ENCODE measurements around the gene COL18A1. TPM values are rescaled to one million over a fixed set of nuclear protein-coding genes. Genes with fewer than 3 reads are reported as not detected.

Gene COL18A1
- polyA plus RNA-seq, 3 donors = 0.80 to 4.1 (median 1.1) TPM

DNA sequence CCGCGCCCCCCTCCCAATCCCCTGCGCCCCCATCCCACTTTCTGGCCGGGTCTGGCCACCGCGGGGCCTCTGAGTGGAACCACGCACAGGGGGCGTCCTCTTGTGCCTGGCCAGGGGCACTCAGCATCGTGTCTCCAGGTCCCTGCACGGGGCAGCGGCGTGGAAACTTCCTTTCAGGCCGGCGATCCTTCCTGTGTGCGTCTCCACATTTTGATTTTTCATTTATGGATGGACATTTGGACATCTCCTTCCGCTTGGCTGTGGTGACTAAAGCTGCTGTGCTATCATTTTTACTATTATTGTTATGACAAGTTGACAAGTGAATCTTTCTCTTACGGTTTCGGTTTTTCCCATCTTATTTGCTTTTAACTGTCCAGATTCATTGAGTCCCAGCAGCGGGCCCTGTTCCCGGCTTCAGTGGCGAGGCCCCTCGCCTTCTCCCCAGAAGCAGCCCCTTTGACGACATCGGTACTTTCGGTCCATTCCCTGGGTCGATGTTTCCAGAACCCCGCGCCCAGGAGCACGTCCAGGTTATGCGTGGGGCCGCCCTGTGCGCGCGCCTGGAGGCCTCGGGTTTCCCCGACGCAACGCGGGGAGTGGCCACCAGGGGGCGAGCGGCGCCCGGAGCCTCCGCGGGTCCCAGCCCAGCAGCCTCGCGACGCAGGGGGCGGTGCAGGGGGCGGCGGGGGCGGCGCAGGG, 149.7 kb downstream of the COL18A1 start:
- Histone ChIP-seq H3K4me2 (replicated peaks; ENCODE audit: extremely low read depth, low read length, poor library complexity, severe bottlenecking) (peak overlapping the region; percentile 90), H3K9me3 (replicated peaks in 1 of 2; ENCODE audit: control insufficient read depth in 1 of 2, insufficient read depth in 1 of 2, low read length in 2 of 2) (no peaks in the 10 kb centered on the region), H3K9ac (ENCODE audit: insufficient read depth, low read length, poor library complexity, severe bottlenecking) (peak overlapping the region; percentile 86), H3K36me3 (replicated peaks in 1 of 2; ENCODE audit: control insufficient read depth in 1 of 2, insufficient read depth in 2 of 2, low read length in 2 of 2) (no peaks in the 10 kb centered on the region), H2AFZ (ENCODE audit: insufficient read depth, low read depth, low read length, poor library complexity, severe bottlenecking) (peak overlapping the region; percentile 57), H4K20me1 (ENCODE audit: insufficient read depth, low read length) (no peaks in the 10 kb centered on the region), H3K79me2 (ENCODE audit: insufficient read depth, low read length) (peaks cover 12% of the 10 kb centered on the region), H3K27me3 (ENCODE audit: control insufficient read depth in 2 of 2, insufficient read depth in 2 of 2, low read length in 2 of 2) (no peaks in the 10 kb centered on the region), H3K4me1 (ENCODE audit: control insufficient read depth in 1 of 2, insufficient read depth in 2 of 2, low read length in 2 of 2) (peaks cover 40 to 43% of the 10 kb centered on the region in 2 donors), H3K4me3 (replicated peaks in 1 of 3; ENCODE audit: low read depth in 2 of 3, low read length in 3 of 3) (peak overlapping the region; percentile 67 to 95 (median 90)), H3K27ac (ENCODE audit: low read depth in 1 of 2, low read length in 2 of 2) (peak overlapping the region; percentile 71 to 97)
- intact Hi-C loops (cut with micrococcal nuclease) = loop anchor here (5.0 to 10.0 kb wide), 4 partner anchors 38 to 1202 kb away; partner anchors contain the start of genes PCBP3 (in 1 of the 2) and TRPM2 (in 1 of the 2)
- DNase-seq = peak; percentile 64 to 74 (median 65)
- H3K27ac Mint-ChIP-seq = peak overlapping the region; percentile 96 to 99 (median 98)
- H3K9me3 Mint-ChIP-seq = peaks cover 0 to 2% (median 0%) of the 10 kb centered on the region in 7 donors
- H3K4me3 Mint-ChIP-seq = peak overlapping the region; percentile 95 to 96
- peaks cover 36% of the 10 kb centered on the region for H3K4me1 Mint-ChIP-seq
- WGBS (ENCODE audit: insufficient coverage) = under 1% methylated on average over 31 of the region's 53 CpGs
- H3K27me3 Mint-ChIP-seq (ENCODE audit: low read depth in 3 of 3) = peaks cover 0 to 12% (median 6%) of the 10 kb centered on the region in 3 donors
- TF ChIP-seq, protein P1, sequence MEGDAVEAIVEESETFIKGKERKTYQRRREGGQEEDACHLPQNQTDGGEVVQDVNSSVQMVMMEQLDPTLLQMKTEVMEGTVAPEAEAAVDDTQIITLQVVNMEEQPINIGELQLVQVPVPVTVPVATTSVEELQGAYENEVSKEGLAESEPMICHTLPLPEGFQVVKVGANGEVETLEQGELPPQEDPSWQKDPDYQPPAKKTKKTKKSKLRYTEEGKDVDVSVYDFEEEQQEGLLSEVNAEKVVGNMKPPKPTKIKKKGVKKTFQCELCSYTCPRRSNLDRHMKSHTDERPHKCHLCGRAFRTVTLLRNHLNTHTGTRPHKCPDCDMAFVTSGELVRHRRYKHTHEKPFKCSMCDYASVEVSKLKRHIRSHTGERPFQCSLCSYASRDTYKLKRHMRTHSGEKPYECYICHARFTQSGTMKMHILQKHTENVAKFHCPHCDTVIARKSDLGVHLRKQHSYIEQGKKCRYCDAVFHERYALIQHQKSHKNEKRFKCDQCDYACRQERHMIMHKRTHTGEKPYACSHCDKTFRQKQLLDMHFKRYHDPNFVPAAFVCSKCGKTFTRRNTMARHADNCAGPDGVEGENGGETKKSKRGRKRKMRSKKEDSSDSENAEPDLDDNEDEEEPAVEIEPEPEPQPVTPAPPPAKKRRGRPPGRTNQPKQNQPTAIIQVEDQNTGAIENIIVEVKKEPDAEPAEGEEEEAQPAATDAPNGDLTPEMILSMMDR (IDR thresholded peaks at IDR 0.05) = peak; percentile 78
- no peaks in the 10 kb centered on the region for H3K36me3 Mint-ChIP-seq

DNA sequence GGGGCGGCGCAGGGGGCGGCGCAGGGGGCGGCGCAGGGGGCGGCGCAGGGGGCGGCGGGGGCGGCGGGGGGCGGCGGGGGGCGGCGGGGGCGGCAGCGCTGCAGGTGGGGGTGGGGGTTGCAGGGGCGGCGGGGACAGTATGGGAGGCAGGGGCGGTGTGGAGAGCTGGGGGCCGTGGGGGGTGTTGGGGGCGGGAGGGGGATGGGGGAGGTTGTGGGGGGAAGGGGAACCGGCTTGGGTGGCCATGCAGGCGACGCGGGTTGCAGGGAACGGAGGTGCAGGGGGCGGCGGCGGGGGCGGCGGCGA, 150.2 kb downstream of the COL18A1 start:
- Histone ChIP-seq H3K4me1 (ENCODE audit: control insufficient read depth in 1 of 2, insufficient read depth in 2 of 2, low read length in 2 of 2) (peaks cover 34 to 37% of the 10 kb centered on the region in 2 donors), H3K27ac (ENCODE audit: low read depth in 1 of 2, low read length in 2 of 2) (no peak overlapping the region), H2AFZ (ENCODE audit: insufficient read depth, low read depth, low read length, poor library complexity, severe bottlenecking) (peak overlapping the region; percentile 74), H3K79me2 (ENCODE audit: insufficient read depth, low read length) (peaks cover 12% of the 10 kb centered on the region), H4K20me1 (ENCODE audit: insufficient read depth, low read length) (no peaks in the 10 kb centered on the region), H3K4me2 (replicated peaks; ENCODE audit: extremely low read depth, low read length, poor library complexity, severe bottlenecking) (peak overlapping the region; percentile 71), H3K9ac (ENCODE audit: insufficient read depth, low read length, poor library complexity, severe bottlenecking) (no peak overlapping the region), H3K4me3 (replicated peaks in 1 of 3; ENCODE audit: low read depth in 2 of 3, low read length in 3 of 3) (peak overlapping the region in 1 of 3 experiments; percentile 52), H3K36me3 (replicated peaks in 1 of 2; ENCODE audit: control insufficient read depth in 1 of 2, insufficient read depth in 2 of 2, low read length in 2 of 2) (no peaks in the 10 kb centered on the region), H3K27me3 (ENCODE audit: control insufficient read depth in 2 of 2, insufficient read depth in 2 of 2, low read length in 2 of 2) (no peaks in the 10 kb centered on the region), H3K9me3 (replicated peaks in 1 of 2; ENCODE audit: control insufficient read depth in 1 of 2, insufficient read depth in 1 of 2, low read length in 2 of 2) (no peaks in the 10 kb centered on the region)
- intact Hi-C loops (cut with micrococcal nuclease) = loop anchor here (5.0 to 10.0 kb wide), 3 partner anchors 37 to 262 kb away; partner anchors contain the start of gene PCBP3 (in 1 of the 2)
- Mint-ChIP-seq H3K36me3 (no peaks in the 10 kb centered on the region), H3K9me3 (peaks cover 0 to 2% (median 0%) of the 10 kb centered on the region in 7 donors), H3K27me3 (ENCODE audit: low read depth in 3 of 3) (peaks cover 2 to 14% (median 6%) of the 10 kb centered on the region in 3 donors), H3K4me3 (no peak overlapping the region), H3K4me1 (peaks cover 31% of the 10 kb centered on the region), H3K27ac (no peak overlapping the region)
- no CpG with 5 or more reads among the region's 34 CpGs for WGBS (ENCODE audit: insufficient coverage)
- TF ChIP-seq, protein P1 (IDR thresholded peaks at IDR 0.05) = no peak
- DNase-seq = no peak

All from CD14-positive monocyte (primary cell).